ENCODE measurements around the gene MRPL12. TPM values are rescaled to one million over a fixed set of nuclear protein-coding genes. Genes with fewer than 3 reads are reported as not detected.

The MRPL12 gene
- total and polyA plus RNA-seq, 2 of the 8 experiments (the other 6 are each of a cell fraction or from before 2014, with no cell fraction given), result 120 to 141 TPM

DNA sequence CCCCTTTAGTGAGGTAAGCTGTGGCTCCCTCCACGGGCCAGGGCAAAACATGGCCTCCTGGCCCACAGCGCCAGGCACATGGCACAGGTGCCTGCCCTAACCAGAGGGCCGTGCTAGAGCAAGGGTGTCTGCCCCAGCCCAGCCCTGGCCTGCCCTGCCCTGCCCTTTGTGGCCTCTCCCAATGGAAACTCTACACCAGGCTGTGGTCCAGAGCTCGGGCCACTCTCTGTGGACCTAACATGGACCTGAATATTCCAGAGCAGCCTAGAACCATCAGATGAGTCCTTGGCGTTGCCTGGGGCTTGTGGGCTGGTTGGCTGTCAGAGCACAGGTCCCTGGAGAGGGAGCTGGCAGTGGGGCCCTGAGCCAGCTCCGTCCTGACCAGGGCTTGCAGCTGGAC lies 8.0 kb upstream of the MRPL12 start (continued):
- TF ChIP-seq, protein P1, sequence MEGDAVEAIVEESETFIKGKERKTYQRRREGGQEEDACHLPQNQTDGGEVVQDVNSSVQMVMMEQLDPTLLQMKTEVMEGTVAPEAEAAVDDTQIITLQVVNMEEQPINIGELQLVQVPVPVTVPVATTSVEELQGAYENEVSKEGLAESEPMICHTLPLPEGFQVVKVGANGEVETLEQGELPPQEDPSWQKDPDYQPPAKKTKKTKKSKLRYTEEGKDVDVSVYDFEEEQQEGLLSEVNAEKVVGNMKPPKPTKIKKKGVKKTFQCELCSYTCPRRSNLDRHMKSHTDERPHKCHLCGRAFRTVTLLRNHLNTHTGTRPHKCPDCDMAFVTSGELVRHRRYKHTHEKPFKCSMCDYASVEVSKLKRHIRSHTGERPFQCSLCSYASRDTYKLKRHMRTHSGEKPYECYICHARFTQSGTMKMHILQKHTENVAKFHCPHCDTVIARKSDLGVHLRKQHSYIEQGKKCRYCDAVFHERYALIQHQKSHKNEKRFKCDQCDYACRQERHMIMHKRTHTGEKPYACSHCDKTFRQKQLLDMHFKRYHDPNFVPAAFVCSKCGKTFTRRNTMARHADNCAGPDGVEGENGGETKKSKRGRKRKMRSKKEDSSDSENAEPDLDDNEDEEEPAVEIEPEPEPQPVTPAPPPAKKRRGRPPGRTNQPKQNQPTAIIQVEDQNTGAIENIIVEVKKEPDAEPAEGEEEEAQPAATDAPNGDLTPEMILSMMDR (IDR thresholded peaks at IDR 0.05; ENCODE audit: control extremely low read depth in 1 of 3, insufficient read depth in 1 of 3, low read depth in 1 of 3, low read length in 3 of 3), result no peak
- TF ChIP-seq CTBP2 (IDR thresholded peaks at IDR 0.05; ENCODE audit: borderline replicate concordance, insufficient read depth, insufficient read length, low read length), result no peak
